ENCODE data around the gene ZNFX1.

Gene ZNFX1

GRCh38 chr20:49310705-49311104 lies 32.8 kb upstream of the ZNFX1 start:
- Histone ChIP-seq H3K4me3 (ENCODE audit: low read length, poor library complexity, severe bottlenecking) (no peak overlapping the region), H3K9me2 (replicated peaks; ENCODE audit: low read depth, low read length) (no peaks in the 10 kb centered on the region), H3K9ac (ENCODE audit: low read depth, low read length, poor library complexity, severe bottlenecking) (no peak overlapping the region), H3K27me3 (ENCODE audit: insufficient read depth, low read length, poor library complexity, severe bottlenecking) (no peaks in the 10 kb centered on the region), H2AFZ (ENCODE audit: low read length) (no peak overlapping the region), H3F3A (ENCODE audit: low read depth) (no peaks in the 10 kb centered on the region), H3K4me1 (ENCODE audit: insufficient read depth, low read length, poor library complexity, severe bottlenecking) (no peaks in the 10 kb centered on the region), H3K36me3 (ENCODE audit: insufficient read depth, low read length) (no peaks in the 10 kb centered on the region), H3K79me2 (ENCODE audit: insufficient read depth, low read length) (no peaks in the 10 kb centered on the region), H3K4me2 (ENCODE audit: low read depth, low read length, poor library complexity, severe bottlenecking) (no peak overlapping the region), H4K20me1 (ENCODE audit: insufficient read depth, low read length, poor library complexity, severe bottlenecking) (no peaks in the 10 kb centered on the region), H3K9me3 (ENCODE audit: insufficient read depth, low read depth, low read length) (no peaks in the 10 kb centered on the region)
- TF ChIP-seq EZH2phosphoT487 (IDR thresholded peaks at IDR 0.05; ENCODE audit: borderline replicate concordance) (no peak), CTCF (conservative IDR thresholded peaks at IDR 0.05; ENCODE audit: low read length) (no peak)

GRCh38 chr20:49308875-49309274 lies 31.0 kb upstream of the ZNFX1 start:
- no peak overlapping the region for H3K4me2 ChIP-seq (ENCODE audit: low read depth, low read length, poor library complexity, severe bottlenecking)
- no peaks in the 10 kb centered on the region for H3F3A ChIP-seq (ENCODE audit: low read depth)
- H2AFZ ChIP-seq (ENCODE audit: low read length) = no peak overlapping the region
- H3K79me2 ChIP-seq (ENCODE audit: insufficient read depth, low read length) = no peaks in the 10 kb centered on the region
- peaks cover 3% of the 10 kb centered on the region for H3K4me1 ChIP-seq (ENCODE audit: insufficient read depth, low read length, poor library complexity, severe bottlenecking)
- no peaks in the 10 kb centered on the region for H3K36me3 ChIP-seq (ENCODE audit: insufficient read depth, low read length)
- H4K20me1 ChIP-seq (ENCODE audit: insufficient read depth, low read length, poor library complexity, severe bottlenecking) = no peaks in the 10 kb centered on the region
- H3K9me3 ChIP-seq (ENCODE audit: insufficient read depth, low read depth, low read length) = no peaks in the 10 kb centered on the region
- H3K27me3 ChIP-seq (ENCODE audit: insufficient read depth, low read length, poor library complexity, severe bottlenecking) = no peaks in the 10 kb centered on the region
- TF ChIP-seq CTCF (conservative IDR thresholded peaks at IDR 0.05; ENCODE audit: low read length) (no peak), EZH2phosphoT487 (IDR thresholded peaks at IDR 0.05; ENCODE audit: borderline replicate concordance) (no peak)
- no peak overlapping the region for H3K9ac ChIP-seq (ENCODE audit: low read depth, low read length, poor library complexity, severe bottlenecking)
- H3K9me2 ChIP-seq (replicated peaks; ENCODE audit: low read depth, low read length) = no peaks in the 10 kb centered on the region
- no peak overlapping the region for H3K4me3 ChIP-seq (ENCODE audit: low read length, poor library complexity, severe bottlenecking)

- no peak for TF ChIP-seq EZH2phosphoT487 (IDR thresholded peaks at IDR 0.05; ENCODE audit: borderline replicate concordance)
- TF ChIP-seq CTCF (conservative IDR thresholded peaks at IDR 0.05; ENCODE audit: low read length) = no peak
- Histone ChIP-seq H3K9me2 (replicated peaks; ENCODE audit: low read depth, low read length) (no peaks in the 10 kb centered on the region), H4K20me1 (ENCODE audit: insufficient read depth, low read length, poor library complexity, severe bottlenecking) (no peaks in the 10 kb centered on the region), H3K4me2 (ENCODE audit: low read depth, low read length, poor library complexity, severe bottlenecking) (no peak overlapping the region), H3K27me3 (ENCODE audit: insufficient read depth, low read length, poor library complexity, severe bottlenecking) (no peaks in the 10 kb centered on the region), H3K4me3 (ENCODE audit: low read length, poor library complexity, severe bottlenecking) (no peak overlapping the region), H3K36me3 (ENCODE audit: insufficient read depth, low read length) (no peaks in the 10 kb centered on the region), H3K79me2 (ENCODE audit: insufficient read depth, low read length) (no peaks in the 10 kb centered on the region), H3F3A (ENCODE audit: low read depth) (no peaks in the 10 kb centered on the region), H3K4me1 (ENCODE audit: insufficient read depth, low read length, poor library complexity, severe bottlenecking) (peaks cover 16% of the 10 kb centered on the region), H3K9ac (ENCODE audit: low read depth, low read length, poor library complexity, severe bottlenecking) (no peak overlapping the region), H2AFZ (ENCODE audit: low read length) (no peak overlapping the region), H3K9me3 (ENCODE audit: insufficient read depth, low read depth, low read length) (no peaks in the 10 kb centered on the region)
Observed at GRCh38 chr20:49306903-49307620, 29.2 kb upstream of the ZNFX1 start.

All from Loucy (cell line).